ENCODE data around the gene LACTBL1.

Gene LACTBL1

DNA sequence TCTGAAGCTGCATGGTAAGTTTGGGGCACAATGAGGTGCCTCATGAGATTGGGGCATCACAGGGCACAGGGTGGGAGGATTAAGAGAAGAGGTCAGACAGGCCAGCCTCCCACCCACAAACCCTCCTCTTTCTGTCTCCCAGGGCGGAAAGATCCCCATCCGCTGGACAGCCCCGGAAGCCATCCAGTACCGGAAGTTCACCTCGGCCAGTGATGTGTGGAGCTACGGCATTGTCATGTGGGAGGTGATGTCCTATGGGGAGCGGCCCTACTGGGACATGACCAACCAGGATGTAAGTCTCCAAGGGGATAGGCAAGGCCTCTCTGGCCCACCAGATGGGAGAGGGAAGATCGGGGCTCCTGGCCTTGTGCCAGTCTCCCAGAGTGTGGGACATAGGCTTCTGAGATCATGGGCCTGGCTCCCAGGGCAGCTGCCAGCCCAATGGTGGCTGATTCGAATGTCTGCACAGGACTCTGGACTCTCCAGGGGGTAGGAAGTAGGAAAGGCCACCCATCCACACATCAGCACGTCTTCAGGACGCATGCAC is 63.7 kb downstream of the LACTBL1 start:
- DNase-seq: no peak

- no peak for DNase-seq
Observed at GRCh38 chr1:22907528-22907927, 65.1 kb downstream of the LACTBL1 start.

GRCh38 chr1:22906968-22907367 is 65.7 kb downstream of the LACTBL1 start:
- DNase-seq: no peak

- DNase-seq: no peak
Observed at GRCh38 chr1:22903113-22903512, 69.6 kb downstream of the LACTBL1 start.
